Inferior parietal cortex (tissue), 1 donor: ENCODE results near the gene CLASP2.
"Not testable (repeated sequence)": the region's sequence is repeated elsewhere in the genome, so short reads cannot be mapped to it uniquely, and the experiment has no call there.

ENCODE experiments used
- DNase-seq: peaks from one replicate; pipeline ENCODE4 v3.0.0-alpha.2; 2016; ENCODE audit errors: extremely low spot score

CLASP2 gene

GRCh38 chr3:33543601-33544000, 174.5 kb downstream of the CLASP2 start:
- DNase-seq, result no peak

- no peak for DNase-seq
Observed at GRCh38 chr3:33541918-33542317, 176.1 kb downstream of the CLASP2 start.

- DNase-seq, result no peak
Observed at GRCh38 chr3:33538678-33539339, 179.2 kb downstream of the CLASP2 start.

DNA sequence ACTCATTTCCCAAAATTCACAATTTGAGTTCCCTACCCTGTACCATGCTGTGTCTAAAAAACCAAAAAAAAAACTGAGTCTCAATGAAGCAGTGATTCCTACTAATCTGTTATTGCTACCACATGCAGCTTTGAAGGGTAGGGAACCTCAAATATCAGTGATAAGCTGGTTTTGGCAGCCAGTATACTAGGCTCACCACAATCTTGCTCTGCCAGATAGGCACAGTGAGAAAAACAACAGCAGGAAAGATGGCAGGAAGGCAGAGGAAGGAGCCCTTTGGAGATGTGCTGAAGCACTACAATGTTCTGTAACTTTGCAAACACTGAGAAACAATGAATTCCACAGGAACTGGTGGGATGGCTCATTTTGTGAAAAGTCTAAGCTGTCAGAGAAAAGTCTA, 180.9 kb downstream of the CLASP2 start:
- DNase-seq, result no peak

DNA sequence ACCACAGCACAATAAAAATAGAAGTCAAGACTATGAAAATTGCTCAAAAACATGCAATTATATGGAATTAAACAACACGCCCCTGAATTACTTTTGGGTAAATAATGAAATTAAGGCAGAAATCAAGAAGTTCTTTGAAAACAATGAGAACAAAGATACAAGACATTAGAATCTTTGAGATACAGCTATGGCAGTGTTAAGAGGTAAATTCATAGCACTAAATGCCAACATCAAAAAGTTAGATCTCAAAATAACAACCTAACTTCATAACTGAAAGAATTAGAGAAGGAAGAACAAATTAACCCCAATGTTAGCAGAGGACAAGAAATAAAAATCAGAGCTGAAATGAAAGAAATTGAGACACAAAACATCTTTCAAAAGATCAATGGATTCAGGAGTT, 191.3 kb downstream of the CLASP2 start:
- DNase-seq, result no peak

GRCh38 chr3:33525232-33525631, 192.8 kb downstream of the CLASP2 start:
- DNase-seq, result no peak

- no peak for DNase-seq
Observed at GRCh38 chr3:33523093-33523667, 194.9 kb downstream of the CLASP2 start.

DNA sequence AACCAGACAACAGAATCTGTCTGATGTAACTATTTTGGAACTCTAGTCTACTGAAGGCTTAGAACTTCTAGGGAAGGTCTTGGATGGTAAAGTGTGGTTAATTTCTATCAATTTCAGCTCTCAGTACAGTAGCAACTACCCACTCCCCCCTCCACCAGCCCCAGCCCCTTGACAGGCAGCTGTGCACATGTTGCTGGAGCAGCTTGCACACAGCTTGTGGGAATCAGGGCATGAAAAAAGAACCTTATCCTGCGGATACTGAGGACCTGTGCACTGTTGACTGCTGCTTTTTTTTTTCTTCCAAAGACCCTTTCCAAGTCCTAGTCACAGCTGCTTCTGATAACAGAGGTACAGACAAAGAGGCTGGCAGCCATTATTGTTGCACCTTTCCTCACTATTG, 196.3 kb downstream of the CLASP2 start:
- no peak for DNase-seq

GRCh38 chr3:33513262-33513863, 204.7 kb downstream of the CLASP2 start:
- no peak for DNase-seq

- no peak for DNase-seq
Observed at GRCh38 chr3:33505027-33505426, 213.0 kb downstream of the CLASP2 start.

- no peak for DNase-seq
Observed at GRCh38 chr3:33496449-33496848, 221.6 kb downstream of the CLASP2 start.

DNA sequence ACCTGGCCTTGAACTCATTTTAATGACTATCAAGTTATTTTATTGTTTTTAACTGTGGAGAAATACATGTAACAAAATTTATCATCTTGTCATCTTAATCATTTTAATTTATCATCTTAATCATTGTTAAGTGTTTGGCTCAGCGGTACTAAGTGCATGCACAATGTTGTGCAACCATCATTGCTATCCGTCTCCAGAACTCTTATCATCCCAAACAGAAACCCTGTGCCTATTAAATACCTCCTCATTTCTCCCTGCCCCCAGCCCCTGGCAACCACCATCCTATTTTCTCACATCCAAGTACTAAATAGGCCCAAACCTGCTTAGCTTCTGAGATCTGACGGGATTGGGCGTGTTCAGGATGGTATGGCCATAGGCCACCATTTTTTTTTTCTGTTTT, 226.3 kb downstream of the CLASP2 start:
- no peak for DNase-seq

DNA sequence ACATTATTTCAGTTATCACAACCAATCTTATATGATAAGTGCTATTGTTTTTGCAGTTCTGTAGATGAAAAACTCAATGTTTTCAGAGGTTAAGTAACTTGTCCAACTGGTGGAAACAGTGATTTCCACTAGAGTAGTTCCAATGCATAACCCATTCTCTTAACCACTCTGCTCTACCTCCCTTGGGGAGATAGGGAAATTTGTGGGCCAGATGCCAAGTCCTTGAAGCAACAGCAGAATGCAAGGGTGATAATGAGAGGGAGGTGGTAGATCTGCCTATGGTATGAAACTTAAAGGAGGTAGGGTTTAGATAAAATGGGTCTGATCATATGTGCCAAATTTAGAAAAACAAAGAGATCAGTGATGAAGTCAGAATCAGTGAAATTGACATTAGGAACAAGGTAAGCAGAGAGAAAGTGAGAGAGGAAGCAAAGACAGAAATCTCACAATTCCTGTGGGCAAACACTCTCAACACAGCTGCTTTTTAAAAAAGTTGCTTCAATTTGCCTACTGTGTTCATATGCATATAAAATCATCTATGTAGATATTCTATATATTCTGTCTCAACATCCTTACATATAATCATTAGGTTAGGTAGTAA, 227.3 kb downstream of the CLASP2 start:
- no peak for DNase-seq

- no peak for DNase-seq
Observed at GRCh38 chr3:33488683-33489082, 229.4 kb downstream of the CLASP2 start.

DNA sequence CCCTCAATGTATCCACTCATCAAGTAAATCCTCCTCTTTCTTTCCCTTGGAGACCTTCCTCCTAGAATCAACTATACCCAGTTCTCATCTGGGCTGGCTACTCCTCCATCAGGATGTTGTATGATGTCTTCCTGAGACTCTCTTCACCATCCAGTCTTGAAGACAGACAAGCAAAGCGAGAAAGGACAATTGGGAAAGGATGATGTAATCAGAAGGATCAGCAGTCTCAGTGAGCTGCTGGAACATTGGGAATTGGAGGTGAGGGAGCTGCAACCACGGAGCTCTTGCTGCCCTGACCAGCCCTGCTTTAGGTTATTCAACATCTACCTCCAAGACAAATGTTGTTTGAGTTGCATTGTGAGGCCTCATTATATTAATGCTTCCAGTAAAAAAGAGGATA, 229.8 kb downstream of the CLASP2 start:
- DNase-seq, result no peak

DNA sequence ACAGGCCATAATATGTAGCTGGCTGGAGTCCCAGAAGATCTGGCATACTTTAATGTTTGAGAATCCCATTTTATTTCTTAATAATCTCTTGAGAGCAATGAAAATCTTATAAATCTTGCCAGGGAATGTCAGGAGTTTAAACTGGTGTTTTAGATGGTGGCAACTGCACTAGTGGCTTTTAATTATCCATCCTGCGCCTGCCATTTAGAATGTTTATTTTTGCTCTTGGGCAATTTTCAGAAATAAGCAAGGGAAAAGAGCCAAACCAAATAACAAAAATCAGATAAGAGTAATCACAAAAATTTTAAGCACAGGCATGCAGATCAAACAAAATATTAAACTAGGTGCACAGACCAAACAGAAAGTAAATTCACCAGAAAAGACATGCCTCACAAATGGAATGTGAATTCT, 235.9 kb downstream of the CLASP2 start:
- no peak for DNase-seq

DNA sequence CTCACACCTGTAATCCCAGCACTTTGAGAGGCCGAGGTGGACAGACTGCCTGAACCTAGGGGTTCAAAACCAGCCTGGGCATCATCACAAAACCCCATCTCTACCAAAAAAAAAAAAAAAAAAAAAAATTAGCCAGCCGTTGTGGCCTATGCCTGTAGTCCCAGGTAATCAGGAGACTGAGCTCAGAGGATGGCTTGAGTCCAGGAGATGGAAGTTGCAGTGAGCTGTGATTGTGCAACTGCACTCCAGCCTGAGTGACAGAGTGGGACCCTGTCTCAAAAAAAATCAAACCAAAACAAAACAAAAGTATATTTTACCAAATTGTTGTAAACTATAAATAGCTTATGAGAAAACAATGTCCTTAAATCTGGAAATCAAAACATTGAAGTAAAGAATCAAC, 243.2 kb downstream of the CLASP2 start:
- DNase-seq, result no peak

GRCh38 chr3:33473813-33474212, 244.2 kb downstream of the CLASP2 start:
- no peak for DNase-seq

DNA sequence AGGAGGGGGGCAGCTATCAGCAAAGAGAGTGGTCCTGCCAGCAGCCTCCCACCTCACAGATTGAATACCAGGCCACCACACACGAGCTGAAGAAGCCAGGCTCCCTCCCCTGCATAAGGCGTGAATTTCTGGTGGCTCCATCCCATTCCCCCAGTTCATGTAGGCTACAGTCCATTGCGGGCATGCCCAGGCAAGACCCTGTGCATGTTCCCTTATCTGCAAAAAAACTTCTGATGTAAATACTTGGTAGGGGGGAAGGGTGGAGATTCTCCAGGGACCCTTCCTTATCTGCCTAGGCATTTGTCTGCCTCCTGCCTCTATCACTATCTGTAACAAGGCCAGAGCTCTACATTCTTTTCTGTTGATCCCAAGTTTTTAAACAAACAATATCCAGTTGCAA, 250.3 kb downstream of the CLASP2 start:
- DNase-seq, result no peak

- DNase-seq, result no peak
Observed at GRCh38 chr3:33461097-33461496, 257.0 kb downstream of the CLASP2 start.

- not testable (repeated sequence) for DNase-seq
Observed at GRCh38 chr3:33459577-33459976, 258.5 kb downstream of the CLASP2 start.

- no peak for DNase-seq
Observed at GRCh38 chr3:33458446-33458845, 259.6 kb downstream of the CLASP2 start.

DNA sequence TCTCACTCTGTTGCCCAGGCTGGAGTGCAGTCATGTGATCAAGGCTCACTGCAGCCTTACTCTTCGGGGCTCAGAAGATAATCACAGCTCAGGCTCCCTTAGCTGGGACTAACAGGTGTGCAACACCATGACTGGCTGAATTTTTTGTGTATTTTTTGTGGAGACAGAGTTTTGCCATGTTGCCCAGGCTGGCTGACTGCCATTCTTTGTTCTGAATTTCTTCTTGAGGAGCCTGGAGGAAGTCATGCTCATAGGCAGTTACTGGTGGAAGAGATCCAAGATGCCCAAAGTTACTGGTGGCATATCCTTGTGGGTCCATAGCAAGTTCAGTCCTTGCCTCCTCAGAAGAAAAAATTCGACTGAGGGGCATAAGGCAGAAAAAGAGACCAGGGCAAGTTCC, 261.3 kb downstream of the CLASP2 start:
- no peak for DNase-seq
